H9 (cell line): ENCODE data around the gene ANK3. TPM values are rescaled to one million over a fixed set of nuclear protein-coding genes. Genes with fewer than 3 reads are reported as not detected.

Experiments
- DNase-seq: peaks from one replicate; pipeline ENCODE4 v3.0.0-alpha.2; 2017
- H2AFZ ChIP-seq: one replicate; pipeline ENCODE4 v1.6.1; 2013; ENCODE audit warnings: mild to moderate bottlenecking, low read length, control low read depth, moderate library complexity
- H2AK5ac ChIP-seq: 2 replicates; pipeline ENCODE4 v1.6.1; 2013; ENCODE audit warnings: low read length, control low read depth, mixed read lengths; ENCODE audit not compliant: insufficient read length
- H2BK120ac ChIP-seq: one replicate; pipeline ENCODE4 v1.6.1; 2013; ENCODE audit warnings: low read depth, mild to moderate bottlenecking, low read length, control low read depth, inconsistent platforms; ENCODE audit not compliant: poor library complexity, severe bottlenecking
- H2BK12ac ChIP-seq: 2 replicates; pipeline ENCODE4 v1.6.1; 2013; ENCODE audit warnings: low read length, control low read depth, mixed read lengths, low read depth; ENCODE audit not compliant: insufficient read length
- H2BK15ac ChIP-seq: 2 replicates; pipeline ENCODE4 v1.6.1; 2013; ENCODE audit warnings: low read depth, low read length, control low read depth
- H2BK20ac ChIP-seq: one replicate; pipeline ENCODE4 v1.6.1; 2013; ENCODE audit warnings: low read depth, mild to moderate bottlenecking, low read length, control low read depth, inconsistent platforms; ENCODE audit not compliant: poor library complexity, severe bottlenecking
- H2BK5ac ChIP-seq: 2 replicates; pipeline ENCODE4 v1.6.1; 2013; ENCODE audit warnings: low read length, control low read depth, mixed read lengths; ENCODE audit not compliant: insufficient read length
- H3K14ac ChIP-seq: 2 replicates; pipeline ENCODE4 v1.6.1; 2013; ENCODE audit warnings: low read length, control low read depth; ENCODE audit not compliant: insufficient read depth
- H3K18ac ChIP-seq: 2 replicates; pipeline ENCODE4 v1.6.1; 2013; ENCODE audit warnings: low read depth, mild to moderate bottlenecking, mixed read lengths, low read length, control low read depth; ENCODE audit not compliant: insufficient read length
- H3K23ac ChIP-seq: 2 replicates; pipeline ENCODE4 v1.6.1; 2013; ENCODE audit warnings: low read length, control low read depth, mixed read lengths, low read depth; ENCODE audit not compliant: insufficient read length
- H3K23me2 ChIP-seq: 2 replicates; pipeline ENCODE4 v1.6.1; 2013; ENCODE audit warnings: low read depth, mild to moderate bottlenecking, mixed read lengths, low read length, control low read depth; ENCODE audit not compliant: insufficient read length, poor library complexity, severe bottlenecking
- H3K27ac ChIP-seq: 2 replicates; pipeline ENCODE4 v1.5.1; 2013; ENCODE audit warnings: low read length, control low read depth, mixed read lengths, low read depth; ENCODE audit not compliant: insufficient read length
- H3K27me3 ChIP-seq: 2 replicates; pipeline ENCODE4 v1.6.1; 2013; ENCODE audit warnings: low read length, control low read depth, inconsistent platforms; ENCODE audit not compliant: insufficient read depth
- H3K4ac ChIP-seq: 2 replicates; pipeline ENCODE4 v1.6.1; 2013; ENCODE audit warnings: low read depth, mild to moderate bottlenecking, control low read depth, inconsistent platforms, low read length, moderate library complexity
- H3K4me1 ChIP-seq: 2 replicates; pipeline ENCODE4 v1.6.1; 2013; ENCODE audit warnings: low read length, control low read depth, inconsistent platforms; ENCODE audit not compliant: insufficient read depth
- H3K4me2 ChIP-seq: 2 replicates; pipeline ENCODE4 v1.6.1; 2013; ENCODE audit warnings: low read length, control low read depth, mixed read lengths; ENCODE audit not compliant: insufficient read length, insufficient read depth
- H3K56ac ChIP-seq: 2 replicates; pipeline ENCODE4 v1.6.1; 2013; ENCODE audit warnings: low read depth, mild to moderate bottlenecking, mixed read lengths, low read length, control low read depth; ENCODE audit not compliant: insufficient read length
- H3K79me1 ChIP-seq: 2 replicates; pipeline ENCODE4 v1.6.1; 2013; ENCODE audit warnings: low read depth, mild to moderate bottlenecking, moderate library complexity, low read length, control low read depth, inconsistent platforms; ENCODE audit not compliant: insufficient read depth, poor library complexity, severe bottlenecking
- H3K79me2 ChIP-seq: 2 replicates; pipeline ENCODE4 v1.6.1; 2013; ENCODE audit warnings: low read length, control low read depth, inconsistent platforms; ENCODE audit not compliant: insufficient read depth
- H3K9ac ChIP-seq: 2 replicates; pipeline ENCODE4 v1.6.1; 2013; ENCODE audit warnings: low read length, control low read depth, mixed read lengths; ENCODE audit not compliant: insufficient read length; ENCODE audit errors: extremely low read depth
- H3K9me3 ChIP-seq: one replicate; pipeline ENCODE4 v1.6.1; 2013; ENCODE audit warnings: low read depth, low read length, inconsistent platforms; ENCODE audit not compliant: control insufficient read depth
- H3T11ph ChIP-seq: one replicate; pipeline ENCODE4 v1.6.1; 2013; ENCODE audit warnings: mild to moderate bottlenecking, low read length, control low read depth, inconsistent platforms
- H4K20me1 ChIP-seq: one replicate; pipeline ENCODE4 v1.6.1; 2013; ENCODE audit not compliant: control insufficient read depth, insufficient read length, insufficient read depth
- H4K5ac ChIP-seq: 2 replicates; pipeline ENCODE4 v1.6.1; 2013; ENCODE audit warnings: low read depth, mild to moderate bottlenecking, mixed read lengths, low read length, control low read depth; ENCODE audit not compliant: insufficient read length
- H4K8ac ChIP-seq: replicated peaks from 2 replicates; pipeline ENCODE4 v1.6.1; 2013; ENCODE audit warnings: low read length, control low read depth, mixed read lengths, low read depth; ENCODE audit not compliant: insufficient read length
- H4K91ac ChIP-seq: 2 replicates; pipeline ENCODE4 v1.6.1; 2013; ENCODE audit warnings: low read depth, mild to moderate bottlenecking, moderate library complexity, mixed read lengths, low read length, control low read depth; ENCODE audit not compliant: insufficient read length
- H3K27ac Mint-ChIP-seq, 3 experiments: 2 replicates in 2 of 3; 3 replicates in 1 of 3; pipeline ENCODE4 v1.8.0; 2020 to 2021; ENCODE audit warnings: mixed read lengths in 3 of 3, mild to moderate bottlenecking in 1 of 3, moderate library complexity in 1 of 3
- H3K27me3 Mint-ChIP-seq: 2 replicates; pipeline ENCODE4 v1.8.0; 2021; ENCODE audit warnings: low read depth, mild to moderate bottlenecking, moderate library complexity, mixed read lengths
- H3K36me3 Mint-ChIP-seq, 3 experiments: 2 replicates in 2 of 3; 3 replicates in 1 of 3; pipeline ENCODE4 v1.8.0; 2020 to 2021; ENCODE audit warnings: low read depth in 3 of 3, mixed read lengths in 3 of 3; ENCODE audit not compliant: insufficient read depth in 1 of 3
- H3K4me1 Mint-ChIP-seq, 2 experiments: 2 replicates each; pipeline ENCODE4 v1.8.0; 2020; ENCODE audit warnings: mixed read lengths in 2 of 2
- H3K4me3 Mint-ChIP-seq, 2 experiments: 2 replicates in 1 of 2; 3 replicates in 1 of 2; pipeline ENCODE4 v1.8.0; 2020 to 2021; ENCODE audit warnings: mild to moderate bottlenecking in 2 of 2, mixed read lengths in 2 of 2, moderate library complexity in 1 of 2
- H3K9me3 Mint-ChIP-seq, 2 experiments: 2 replicates in 1 of 2; 3 replicates in 1 of 2; pipeline ENCODE4 v1.8.0; 2020; ENCODE audit warnings: mild to moderate bottlenecking in 2 of 2, mixed read lengths in 2 of 2, moderate library complexity in 1 of 2
- WGBS: extraction: QIAGEN DNeasy Blood & Tissue Kit; methylation state at CpG from one replicate; pipeline ENCODE4 v1.1.7; 2013; ENCODE audit warnings: missing lambda C conversion rate, low lambda C conversion rate, mixed read lengths; ENCODE audit not compliant: insufficient read length; ENCODE audit errors: extremely low coverage; 5-methylcytosine and 5-hydroxymethylcytosine counted together
- total RNA-seq: library from RNA; stranded (reverse); gene quantifications from 2 replicates; pipeline ENCODE4 v1.2.1, GENCODE V29; 2021
- TF ChIP-seq, protein P1 (sequence below): fragments of 200-600 bp; sonication (generic); conservative IDR thresholded peaks from 3 replicates; pipeline ENCODE4 v1.8.0; 2021; ENCODE audit warnings: antibody characterized with exemption, mild to moderate bottlenecking

ANK3 gene
- total RNA-seq, 1 experiment from 2014 or later, result 59.6 TPM

GRCh38 chr10:60182691-60183090, 207.0 kb downstream of the ANK3 start:
- Histone ChIP-seq H4K5ac (no peak overlapping the region), H4K20me1 (no peaks in the 10 kb centered on the region), H3K4me2 (no peak overlapping the region), H4K91ac (no peak overlapping the region), H3K56ac (no peak overlapping the region), H3K4me1 (no peaks in the 10 kb centered on the region), H2AFZ (no peak overlapping the region), H3K9me3 (no peaks in the 10 kb centered on the region), H3K9ac (no peak overlapping the region), H3K23ac (no peak overlapping the region), H2BK120ac (no peak overlapping the region), H3T11ph (no peak overlapping the region), H4K8ac (no peak overlapping the region), H2BK5ac (no peak overlapping the region), H2BK15ac (no peak overlapping the region), H3K18ac (no peak overlapping the region), H3K27me3 (no peaks in the 10 kb centered on the region), H3K4ac (no peak overlapping the region), H3K23me2 (no peaks in the 10 kb centered on the region), H2BK20ac (no peak overlapping the region), H3K27ac (no peak overlapping the region), H3K14ac (no peak overlapping the region), H2BK12ac (no peak overlapping the region), H3K79me2 (no peaks in the 10 kb centered on the region), H3K79me1 (no peaks in the 10 kb centered on the region), H2AK5ac (no peak overlapping the region)
- no peak overlapping the region for H3K4me3 Mint-ChIP-seq
- WGBS, result no CpG with 5 or more reads among the region's 1 CpG
- peak overlapping the region in 1 of 3 experiments; percentile 66; a peak in 1 of 7 replicates for H3K27ac Mint-ChIP-seq
- H3K4me1 Mint-ChIP-seq, result peaks cover 0 to 10% of the 10 kb centered on the region in 2 experiments; a peak in 3 of 4 replicates
- no peaks in the 10 kb centered on the region; a peak in 1 of 7 replicates for H3K36me3 Mint-ChIP-seq
- H3K27me3 Mint-ChIP-seq, result no peaks in the 10 kb centered on the region
- DNase-seq, result no peak
- no peaks in the 10 kb centered on the region for H3K9me3 Mint-ChIP-seq
- TF ChIP-seq, protein P1, sequence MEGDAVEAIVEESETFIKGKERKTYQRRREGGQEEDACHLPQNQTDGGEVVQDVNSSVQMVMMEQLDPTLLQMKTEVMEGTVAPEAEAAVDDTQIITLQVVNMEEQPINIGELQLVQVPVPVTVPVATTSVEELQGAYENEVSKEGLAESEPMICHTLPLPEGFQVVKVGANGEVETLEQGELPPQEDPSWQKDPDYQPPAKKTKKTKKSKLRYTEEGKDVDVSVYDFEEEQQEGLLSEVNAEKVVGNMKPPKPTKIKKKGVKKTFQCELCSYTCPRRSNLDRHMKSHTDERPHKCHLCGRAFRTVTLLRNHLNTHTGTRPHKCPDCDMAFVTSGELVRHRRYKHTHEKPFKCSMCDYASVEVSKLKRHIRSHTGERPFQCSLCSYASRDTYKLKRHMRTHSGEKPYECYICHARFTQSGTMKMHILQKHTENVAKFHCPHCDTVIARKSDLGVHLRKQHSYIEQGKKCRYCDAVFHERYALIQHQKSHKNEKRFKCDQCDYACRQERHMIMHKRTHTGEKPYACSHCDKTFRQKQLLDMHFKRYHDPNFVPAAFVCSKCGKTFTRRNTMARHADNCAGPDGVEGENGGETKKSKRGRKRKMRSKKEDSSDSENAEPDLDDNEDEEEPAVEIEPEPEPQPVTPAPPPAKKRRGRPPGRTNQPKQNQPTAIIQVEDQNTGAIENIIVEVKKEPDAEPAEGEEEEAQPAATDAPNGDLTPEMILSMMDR, result no peak
